ENCODE measurements around the gene ESR2. TPM values are rescaled to one million over a fixed set of nuclear protein-coding genes. Genes with fewer than 3 reads are reported as not detected.

ESR2 gene
- total RNA-seq, 1 donor from 2014 or later, result 2.2 TPM

DNA sequence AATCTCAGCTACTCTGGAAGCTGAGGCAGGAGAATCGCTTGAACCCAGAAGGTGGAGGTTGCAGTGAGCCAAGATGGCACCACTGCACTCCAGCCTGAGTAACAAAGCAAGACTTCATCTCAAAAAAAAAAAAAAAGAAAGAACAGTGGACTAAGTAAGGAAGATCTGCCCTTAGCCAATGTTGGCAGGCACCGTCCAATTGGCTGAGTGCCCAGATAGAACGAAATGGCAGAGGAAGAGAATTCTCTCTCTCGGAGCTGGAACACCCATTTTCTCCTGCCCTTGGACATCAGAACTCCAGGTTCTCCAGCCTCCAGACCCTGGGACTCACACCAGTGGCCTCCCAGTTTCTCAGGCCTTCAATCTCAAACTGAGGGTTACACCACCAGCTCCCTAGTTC is 49.9 kb downstream of the ESR2 start:
- H3K36me3 ChIP-seq, result no peaks in the 10 kb centered on the region
- H3K27me3 ChIP-seq, result no peaks in the 10 kb centered on the region
- TF ChIP-seq POLR2AphosphoS5 (IDR thresholded peaks at IDR 0.05; ENCODE audit: insufficient read depth in 1 of 2, low read depth in 1 of 2) (no peak), POLR2A (IDR thresholded peaks at IDR 0.05) (no peak)
- intact Hi-C loops (cut with DNase I), result no loop called here
- no peaks in the 10 kb centered on the region for H3K4me1 ChIP-seq
- no peak for DNase-seq (ENCODE audit: extremely low spot score in 2 of 2)
- H3K27ac ChIP-seq, result no peak overlapping the region
- no peaks in the 10 kb centered on the region for H3K9me3 ChIP-seq
- no peak overlapping the region for H3K4me3 ChIP-seq

DNA sequence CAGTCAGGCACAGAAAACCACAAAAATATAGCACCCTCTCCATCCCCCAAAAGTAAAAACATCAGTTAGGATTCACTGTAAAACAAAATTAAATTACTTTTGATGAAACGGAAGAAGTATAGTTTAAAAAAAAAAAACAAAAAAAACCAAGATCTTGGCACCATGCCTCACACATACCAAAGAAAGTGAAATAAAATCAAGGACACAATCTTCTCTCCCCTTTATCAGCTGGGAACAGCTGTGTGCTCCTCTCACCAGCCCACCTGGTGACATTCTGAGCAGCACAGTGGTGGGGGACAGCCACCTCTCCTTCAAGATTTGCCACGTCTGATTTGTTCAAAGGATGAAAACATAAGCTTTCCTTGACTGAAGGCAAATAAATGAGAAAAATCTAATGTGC is 55.5 kb downstream of the ESR2 start:
- Histone ChIP-seq H3K27me3 (no peaks in the 10 kb centered on the region), H3K27ac (no peak overlapping the region), H3K4me1 (no peaks in the 10 kb centered on the region), H3K9me3 (no peaks in the 10 kb centered on the region), H3K4me3 (no peak overlapping the region), H3K36me3 (no peaks in the 10 kb centered on the region)
- no peak for DNase-seq (ENCODE audit: extremely low spot score in 2 of 2)
- intact Hi-C loops (cut with DNase I), result no loop called here
- TF ChIP-seq POLR2A (IDR thresholded peaks at IDR 0.05), result no peak
- TF ChIP-seq, protein P1, sequence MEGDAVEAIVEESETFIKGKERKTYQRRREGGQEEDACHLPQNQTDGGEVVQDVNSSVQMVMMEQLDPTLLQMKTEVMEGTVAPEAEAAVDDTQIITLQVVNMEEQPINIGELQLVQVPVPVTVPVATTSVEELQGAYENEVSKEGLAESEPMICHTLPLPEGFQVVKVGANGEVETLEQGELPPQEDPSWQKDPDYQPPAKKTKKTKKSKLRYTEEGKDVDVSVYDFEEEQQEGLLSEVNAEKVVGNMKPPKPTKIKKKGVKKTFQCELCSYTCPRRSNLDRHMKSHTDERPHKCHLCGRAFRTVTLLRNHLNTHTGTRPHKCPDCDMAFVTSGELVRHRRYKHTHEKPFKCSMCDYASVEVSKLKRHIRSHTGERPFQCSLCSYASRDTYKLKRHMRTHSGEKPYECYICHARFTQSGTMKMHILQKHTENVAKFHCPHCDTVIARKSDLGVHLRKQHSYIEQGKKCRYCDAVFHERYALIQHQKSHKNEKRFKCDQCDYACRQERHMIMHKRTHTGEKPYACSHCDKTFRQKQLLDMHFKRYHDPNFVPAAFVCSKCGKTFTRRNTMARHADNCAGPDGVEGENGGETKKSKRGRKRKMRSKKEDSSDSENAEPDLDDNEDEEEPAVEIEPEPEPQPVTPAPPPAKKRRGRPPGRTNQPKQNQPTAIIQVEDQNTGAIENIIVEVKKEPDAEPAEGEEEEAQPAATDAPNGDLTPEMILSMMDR (IDR thresholded peaks at IDR 0.05), result no peak
- TF ChIP-seq POLR2AphosphoS5 (IDR thresholded peaks at IDR 0.05; ENCODE audit: insufficient read depth in 1 of 2, low read depth in 1 of 2), result no peak

DNA sequence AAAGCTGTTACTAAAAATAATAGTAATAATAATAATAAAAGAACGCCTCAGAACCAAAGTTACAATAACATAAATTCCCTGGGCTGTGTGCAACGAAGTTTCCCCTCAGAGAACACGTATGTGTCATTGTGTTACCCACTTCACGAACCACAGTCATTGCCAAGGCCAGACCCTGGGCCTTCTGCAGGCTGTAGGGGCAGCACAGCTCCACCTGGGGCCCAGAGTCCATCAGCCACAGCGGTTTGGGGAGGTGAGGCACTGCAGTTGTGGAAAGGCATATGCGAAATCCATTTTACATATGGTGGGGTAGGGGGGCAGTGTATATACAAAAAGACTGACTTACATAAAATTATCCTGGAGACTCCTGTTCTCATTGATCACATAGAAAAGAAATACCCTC is 56.1 kb downstream of the ESR2 start:
- DNase-seq (ENCODE audit: extremely low spot score in 2 of 2), result no peak
- TF ChIP-seq, protein P1 (IDR thresholded peaks at IDR 0.05), result no peak
- TF ChIP-seq POLR2AphosphoS5 (IDR thresholded peaks at IDR 0.05; ENCODE audit: insufficient read depth in 1 of 2, low read depth in 1 of 2) (no peak), POLR2A (IDR thresholded peaks at IDR 0.05) (no peak)
- intact Hi-C loops (cut with DNase I), result no loop called here

DNA sequence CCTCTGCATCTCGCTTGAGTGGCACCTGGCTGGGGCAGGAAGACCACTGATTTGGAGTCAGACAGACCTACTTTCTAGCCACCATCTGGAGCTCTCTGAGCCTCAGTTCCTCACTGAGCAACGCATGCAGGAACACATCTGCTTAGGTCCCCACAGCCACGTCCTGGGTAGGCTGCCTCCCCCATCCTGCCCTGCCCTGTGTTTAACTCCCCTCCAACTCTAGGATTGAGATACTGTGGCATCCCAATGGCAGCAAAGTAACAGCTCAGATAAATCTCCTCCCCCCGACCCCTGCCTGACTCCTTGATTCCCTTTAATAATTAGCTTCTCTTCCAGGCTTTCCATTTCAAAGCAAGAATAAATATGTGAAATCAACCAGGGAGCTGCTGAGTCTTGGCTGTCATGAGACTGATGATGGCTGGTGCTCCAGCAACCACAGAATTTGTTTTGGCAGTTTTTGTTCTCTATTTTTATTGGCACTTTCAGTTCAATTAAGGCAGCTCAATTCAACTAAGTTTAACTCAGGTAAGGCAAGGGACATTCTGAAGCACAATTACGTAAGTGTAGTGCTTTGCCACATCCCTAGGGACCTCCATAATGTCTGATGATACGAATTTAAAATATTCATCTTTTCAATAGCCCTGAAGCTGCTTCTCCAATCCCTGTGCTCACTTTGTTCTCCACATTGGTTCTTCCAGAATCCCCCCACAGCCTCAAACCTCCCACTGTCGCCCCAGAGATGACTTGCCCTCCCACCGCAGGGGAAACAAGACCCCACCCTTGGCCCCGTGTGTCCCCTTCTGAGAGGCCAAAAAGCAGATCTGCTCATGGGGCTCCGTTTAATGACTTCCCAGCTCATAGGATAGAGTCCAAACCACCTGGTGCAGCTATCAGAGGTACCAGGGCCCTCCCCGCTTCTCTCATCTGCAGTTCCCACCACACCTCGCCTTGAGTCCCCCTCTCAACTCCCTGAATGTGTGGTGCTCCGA is 58.2 kb downstream of the ESR2 start:
- TF ChIP-seq POLR2A (IDR thresholded peaks at IDR 0.05) (no peak), POLR2AphosphoS5 (IDR thresholded peaks at IDR 0.05; ENCODE audit: insufficient read depth in 1 of 2, low read depth in 1 of 2) (no peak)
- TF ChIP-seq, protein P1 (IDR thresholded peaks at IDR 0.05), result no peak
- no peak overlapping the region for H3K4me3 ChIP-seq
- intact Hi-C loops (cut with DNase I), result no loop called here
- H3K36me3 ChIP-seq, result no peaks in the 10 kb centered on the region
- no peaks in the 10 kb centered on the region for H3K27me3 ChIP-seq
- H3K9me3 ChIP-seq, result no peaks in the 10 kb centered on the region
- no peak overlapping the region for H3K27ac ChIP-seq
- peak in 1 of 2 donors; percentile 5 for DNase-seq (ENCODE audit: extremely low spot score in 2 of 2)
- no peaks in the 10 kb centered on the region for H3K4me1 ChIP-seq

More for the DNA sequence above, 56.1 kb downstream of the ESR2 start:
- Histone ChIP-seq H3K9me3 (no peaks in the 10 kb centered on the region), H3K4me3 (no peak overlapping the region), H3K4me1 (no peaks in the 10 kb centered on the region), H3K36me3 (no peaks in the 10 kb centered on the region), H3K27me3 (no peaks in the 10 kb centered on the region), H3K27ac (no peak overlapping the region)

DNA sequence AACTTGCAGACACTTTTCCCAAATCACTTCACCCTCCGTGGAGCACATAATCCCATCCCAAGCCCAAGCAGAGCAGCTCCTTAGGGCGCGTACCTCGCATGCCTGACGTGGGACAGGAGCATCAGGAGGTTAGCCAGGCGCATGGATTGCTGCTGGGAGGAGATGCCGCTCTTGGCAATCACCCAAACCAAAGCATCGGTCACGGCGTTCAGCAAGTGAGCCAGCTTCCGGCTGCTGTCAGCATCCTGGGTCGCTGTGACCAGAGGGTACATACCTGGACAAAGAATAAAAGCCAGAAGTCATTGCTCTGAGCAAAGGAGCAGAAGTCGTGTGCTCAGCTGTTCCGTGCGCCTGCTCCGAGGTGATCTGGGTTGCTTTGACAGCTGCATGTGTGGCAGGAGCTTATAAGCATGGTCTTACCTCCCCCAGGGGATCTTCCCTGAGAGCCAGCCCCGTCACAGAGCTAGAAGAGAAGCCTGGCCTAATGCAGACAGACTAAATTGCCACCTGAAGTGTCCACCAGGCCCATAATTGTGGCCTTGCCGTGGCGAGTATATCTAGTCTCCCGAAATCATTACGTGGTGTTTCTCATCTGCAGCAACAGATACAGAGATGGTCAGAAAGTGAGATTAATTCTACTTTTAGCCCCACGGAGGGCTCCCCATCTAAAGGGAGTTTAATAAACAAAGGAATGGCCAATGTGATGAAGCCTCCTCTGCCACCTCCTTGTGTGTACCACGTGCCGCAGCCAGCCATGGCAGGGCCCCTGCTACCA is 59.1 kb downstream of the ESR2 start:
- H3K4me3 ChIP-seq, result no peak overlapping the region
- intact Hi-C loops (cut with DNase I), result no loop called here
- no peak for DNase-seq (ENCODE audit: extremely low spot score in 2 of 2)
- no peaks in the 10 kb centered on the region for H3K9me3 ChIP-seq
- TF ChIP-seq POLR2A (IDR thresholded peaks at IDR 0.05) (no peak), POLR2AphosphoS5 (IDR thresholded peaks at IDR 0.05; ENCODE audit: insufficient read depth in 1 of 2, low read depth in 1 of 2) (no peak)
- TF ChIP-seq, protein P1 (IDR thresholded peaks at IDR 0.05), result no peak
- no peaks in the 10 kb centered on the region for H3K36me3 ChIP-seq
- H3K27ac ChIP-seq, result no peak overlapping the region
- H3K27me3 ChIP-seq, result no peaks in the 10 kb centered on the region
- no peaks in the 10 kb centered on the region for H3K4me1 ChIP-seq
